GM12878 (cell line): ENCODE results near the gene AK5.

ENCODE experiments used
- BHLHE40 ChIP-seq, 2 experiments: fragments of 450-650 bp in 1 of 2; IDR thresholded peaks; 2 replicates each; pipeline ENCODE4 v1.6.1; 2011 to 2017; ENCODE audit warnings: low read depth in 2 of 2, borderline replicate concordance in 1 of 2, improper control_type of control experiment in 1 of 2, low read length in 1 of 2, mild to moderate bottlenecking in 1 of 2
- CTCF ChIP-seq, 3 experiments: IDR thresholded peaks in 2 of 3; conservative IDR thresholded peaks in 1 of 3; 2 replicates each; pipeline ENCODE4 v1.5.1; 2011; ENCODE audit warnings: low read depth in 3 of 3, low read length in 3 of 3, mild to moderate bottlenecking in 3 of 3, control low read depth in 2 of 3, moderate library complexity in 2 of 3, inconsistent platforms in 1 of 3, mixed read lengths in 1 of 3; ENCODE audit not compliant: control insufficient read depth in 2 of 3, insufficient read depth in 1 of 3; ENCODE audit errors: extremely low read depth in 1 of 3
- EGR1 ChIP-seq, 2 experiments: IDR thresholded peaks; 1 replicate in 1 of 2; 2 replicates in 1 of 2; pipeline ENCODE4 v1.6.1; 2011 to 2012; ENCODE audit warnings: low read depth in 2 of 2, low read length in 2 of 2, borderline replicate concordance in 1 of 2, mild to moderate bottlenecking in 1 of 2, moderate library complexity in 1 of 2
- ELK1 ChIP-seq: IDR thresholded peaks from 2 replicates; pipeline ENCODE4 v1.6.1; 2012; ENCODE audit warnings: low read depth, low read length, improper control_type of control experiment
- JUNB ChIP-seq: IDR thresholded peaks from 2 replicates; pipeline ENCODE4 v1.6.1; 2016; ENCODE audit warnings: antibody characterized with exemption, mild to moderate bottlenecking
- MAX ChIP-seq: IDR thresholded peaks from 2 replicates; pipeline ENCODE4 v1.6.1; 2012; ENCODE audit warnings: low read depth, low read length, improper control_type of control experiment

GRCh38 chr1:77347646-77348045 lies 65.8 kb downstream of the AK5 start:
- TF ChIP-seq ELK1 (no peak), CTCF (IDR thresholded peaks at IDR 0.05 in 2 of 3, conservative IDR thresholded peaks at IDR 0.05 in 1 of 3; ENCODE audit: control insufficient read depth in 2 of 3, extremely low read depth in 1 of 3, insufficient read depth in 1 of 3, low read depth in 3 of 3, low read length in 3 of 3) (no peak), BHLHE40 (IDR thresholded peaks at IDR 0.05; ENCODE audit: borderline replicate concordance in 1 of 2, low read depth in 2 of 2, low read length in 1 of 2) (no peak), JUNB (no peak), MAX (no peak), EGR1 (IDR thresholded peaks at IDR 0.05; ENCODE audit: borderline replicate concordance in 1 of 2, low read depth in 2 of 2, low read length in 2 of 2) (no peak)
